ENCODE measurements around the gene DDX10.

GRCh38 chr11:108929241-108929640, 264.4 kb downstream of the DDX10 start:
- TF ChIP-seq POLR2A (IDR thresholded peaks at IDR 0.05) (no peak), CTCF (IDR thresholded peaks at IDR 0.05) (no peak), EP300 (IDR thresholded peaks at IDR 0.05) (no peak), POLR2AphosphoS5 (IDR thresholded peaks at IDR 0.05) (no peak)
